HepG2 (cell line): Measurements from ENCODE around the gene RGL1. TPM values are rescaled to one million over a fixed set of nuclear protein-coding genes. Genes with fewer than 3 reads are reported as not detected.

Experiments
- BHLHE40 ChIP-seq: IDR thresholded peaks from 2 replicates; pipeline ENCODE4 v1.6.1; 2011; ENCODE audit warnings: low read length, improper control_type of control experiment
- CAMTA2 ChIP-seq: sonication (generic); formaldehyde crosslinking; IDR thresholded peaks from 2 replicates; pipeline ENCODE4 v1.4.0; 2020; ENCODE audit warnings: mild to moderate bottlenecking, missing genetic modification reagents, borderline replicate concordance
- KLF13 ChIP-seq: sonication (generic); formaldehyde crosslinking; IDR thresholded peaks from 2 replicates; pipeline ENCODE4 v1.4.0; 2020; ENCODE audit warnings: mild to moderate bottlenecking, missing genetic modification reagents
- PAF1 ChIP-seq: IDR thresholded peaks from 2 replicates; pipeline ENCODE4 v1.6.1; 2016; ENCODE audit warnings: missing genetic modification reagents, missing compliant biosample characterization
- ZNF382 ChIP-seq: sonication (generic); formaldehyde crosslinking; IDR thresholded peaks from 2 replicates; pipeline ENCODE4 v1.5.0; 2020; ENCODE audit warnings: missing genetic modification reagents, mild to moderate bottlenecking, borderline replicate concordance
- ZNF850 ChIP-seq: sonication (generic); formaldehyde crosslinking; conservative IDR thresholded peaks from 2 replicates; pipeline ENCODE4 v1.9.0; 2021; ENCODE audit warnings: mild to moderate bottlenecking, missing genetic modification reagents
- ZNF878 ChIP-seq: sonication (generic); formaldehyde crosslinking; IDR thresholded peaks from 2 replicates; pipeline ENCODE4 v1.8.1; 2023; ENCODE audit warnings: mild to moderate bottlenecking, missing genetic modification reagents, moderate library complexity
- polyA plus RNA-seq, 8 experiments: library from polyadenylated mRNA; depleted of rRNA in 3 of 8; stranded (reverse) in 7 of 8; unstranded in 1 of 8; fragments of >200 nt; fragmentation: Illumina TruSeq in 4 of 8; extraction: Trizol in 4 of 8; gene quantifications; 2 replicates each; pipeline versions ENCODE4 v1.2.1 to v1.2.3, GENCODE V29; 2011 to 2016; ENCODE audit warnings: low read depth in 4 of 8, missing spikeins in 1 of 8, mixed read lengths in 1 of 8; ENCODE audit not compliant: insufficient read depth in 1 of 8
- total RNA-seq, 5 experiments: library from RNA; depleted of rRNA; stranded (reverse); fragments of >200 nt; fragmentation: Illumina TruSeq; extraction: Trizol; gene quantifications; 2 replicates each; pipeline ENCODE4 v1.2.3, GENCODE V29; 2016; ENCODE audit warnings: low read depth in 1 of 5
- TF ChIP-seq, protein P1 (sequence below), 2 experiments: fragments of 450-650 bp in 1 of 2; sonication (generic) in 1 of 2; formaldehyde crosslinking in 1 of 2; IDR thresholded peaks; 2 replicates each; pipeline versions ENCODE4 v1.6.1 to v1.8.0; 2016 to 2022; ENCODE audit warnings: antibody characterized with exemption in 1 of 2, mild to moderate bottlenecking in 1 of 2, missing genetic modification reagents in 1 of 2
- TF ChIP-seq, protein P2 (sequence below): sonication (generic); formaldehyde crosslinking; IDR thresholded peaks from 2 replicates; pipeline ENCODE4 v1.4.0; 2020; ENCODE audit warnings: mild to moderate bottlenecking, missing genetic modification reagents

RGL1 gene
- total and polyA plus RNA-seq, 2 of the 13 experiments (the other 11 are each of a cell fraction or from before 2014, with no cell fraction given) = 3.5 to 4.7 TPM

DNA sequence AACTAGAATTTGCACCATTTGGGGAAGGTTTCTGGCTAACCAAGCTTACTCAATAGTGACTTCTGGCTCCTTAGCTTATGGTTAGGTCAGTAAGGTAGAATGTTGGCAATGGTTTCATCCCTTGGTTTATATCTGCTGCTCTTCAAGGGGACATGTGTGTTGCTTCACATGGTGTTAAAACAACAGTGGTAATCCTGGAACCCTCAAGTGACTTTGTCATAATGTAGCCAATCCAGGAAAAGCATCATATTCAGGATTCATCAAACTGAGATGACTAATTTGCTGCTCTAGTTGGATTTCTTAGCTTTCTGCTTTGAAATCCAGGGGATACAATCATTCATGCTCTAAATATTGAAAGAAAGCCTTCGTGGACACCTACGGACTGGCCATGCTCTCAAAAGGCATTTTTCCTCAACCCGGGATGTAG, 108.7 kb downstream of the RGL1 start (continued):
- TF ChIP-seq, protein P1, sequence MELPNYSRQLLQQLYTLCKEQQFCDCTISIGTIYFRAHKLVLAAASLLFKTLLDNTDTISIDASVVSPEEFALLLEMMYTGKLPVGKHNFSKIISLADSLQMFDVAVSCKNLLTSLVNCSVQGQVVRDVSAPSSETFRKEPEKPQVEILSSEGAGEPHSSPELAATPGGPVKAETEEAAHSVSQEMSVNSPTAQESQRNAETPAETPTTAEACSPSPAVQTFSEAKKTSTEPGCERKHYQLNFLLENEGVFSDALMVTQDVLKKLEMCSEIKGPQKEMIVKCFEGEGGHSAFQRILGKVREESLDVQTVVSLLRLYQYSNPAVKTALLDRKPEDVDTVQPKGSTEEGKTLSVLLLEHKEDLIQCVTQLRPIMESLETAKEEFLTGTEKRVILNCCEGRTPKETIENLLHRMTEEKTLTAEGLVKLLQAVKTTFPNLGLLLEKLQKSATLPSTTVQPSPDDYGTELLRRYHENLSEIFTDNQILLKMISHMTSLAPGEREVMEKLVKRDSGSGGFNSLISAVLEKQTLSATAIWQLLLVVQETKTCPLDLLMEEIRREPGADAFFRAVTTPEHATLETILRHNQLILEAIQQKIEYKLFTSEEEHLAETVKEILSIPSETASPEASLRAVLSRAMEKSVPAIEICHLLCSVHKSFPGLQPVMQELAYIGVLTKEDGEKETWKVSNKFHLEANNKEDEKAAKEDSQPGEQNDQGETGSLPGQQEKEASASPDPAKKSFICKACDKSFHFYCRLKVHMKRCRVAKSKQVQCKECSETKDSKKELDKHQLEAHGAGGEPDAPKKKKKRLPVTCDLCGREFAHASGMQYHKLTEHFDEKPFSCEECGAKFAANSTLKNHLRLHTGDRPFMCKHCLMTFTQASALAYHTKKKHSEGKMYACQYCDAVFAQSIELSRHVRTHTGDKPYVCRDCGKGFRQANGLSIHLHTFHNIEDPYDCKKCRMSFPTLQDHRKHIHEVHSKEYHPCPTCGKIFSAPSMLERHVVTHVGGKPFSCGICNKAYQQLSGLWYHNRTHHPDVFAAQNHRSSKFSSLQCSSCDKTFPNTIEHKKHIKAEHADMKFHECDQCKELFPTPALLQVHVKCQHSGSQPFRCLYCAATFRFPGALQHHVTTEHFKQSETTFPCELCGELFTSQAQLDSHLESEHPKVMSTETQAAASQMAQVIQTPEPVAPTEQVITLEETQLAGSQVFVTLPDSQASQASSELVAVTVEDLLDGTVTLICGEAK (IDR thresholded peaks at IDR 0.05) = no peak
- TF ChIP-seq, protein P1 (CRISPR knock-in tag; IDR thresholded peaks at IDR 0.05) = no peak
- no peak for TF ChIP-seq ZNF850 (CRISPR knock-in tag)
- no peak for TF ChIP-seq ZNF382 (CRISPR knock-in tag)
- TF ChIP-seq, protein P2, sequence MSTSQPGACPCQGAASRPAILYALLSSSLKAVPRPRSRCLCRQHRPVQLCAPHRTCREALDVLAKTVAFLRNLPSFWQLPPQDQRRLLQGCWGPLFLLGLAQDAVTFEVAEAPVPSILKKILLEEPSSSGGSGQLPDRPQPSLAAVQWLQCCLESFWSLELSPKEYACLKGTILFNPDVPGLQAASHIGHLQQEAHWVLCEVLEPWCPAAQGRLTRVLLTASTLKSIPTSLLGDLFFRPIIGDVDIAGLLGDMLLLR = no peak
- no peak for TF ChIP-seq KLF13 (CRISPR knock-in tag)
- no peak for TF ChIP-seq BHLHE40
- TF ChIP-seq ZNF878 (CRISPR knock-in tag) = no peak
- TF ChIP-seq PAF1 (CRISPR knock-in tag) = no peak
- TF ChIP-seq CAMTA2 = no peak
